ENCODE results near the gene JMY. TPM values are rescaled to one million over a fixed set of nuclear protein-coding genes. Genes with fewer than 3 reads are reported as not detected.

The JMY gene
- total and polyA plus RNA-seq, 2 experiments from 2014 or later = 2.0 to 11.7 TPM

- TF ChIP-seq EZH2 (IDR thresholded peaks at IDR 0.05; ENCODE audit: borderline replicate concordance) (no peak), EZH2phosphoT487 (IDR thresholded peaks at IDR 0.05; ENCODE audit: low read depth, severe bottlenecking, unreplicated experiment) (no peak), CTCF (IDR thresholded peaks at IDR 0.05; ENCODE audit: poor library complexity) (no peak)
- WGBS (ENCODE audit: low lambda C conversion rate, missing lambda C conversion rate) = 91% methylated on average over 3 of the region's 3 CpGs
Measured at GRCh38 chr5:79206541-79206940, 29.4 kb upstream of the JMY start.

DNA sequence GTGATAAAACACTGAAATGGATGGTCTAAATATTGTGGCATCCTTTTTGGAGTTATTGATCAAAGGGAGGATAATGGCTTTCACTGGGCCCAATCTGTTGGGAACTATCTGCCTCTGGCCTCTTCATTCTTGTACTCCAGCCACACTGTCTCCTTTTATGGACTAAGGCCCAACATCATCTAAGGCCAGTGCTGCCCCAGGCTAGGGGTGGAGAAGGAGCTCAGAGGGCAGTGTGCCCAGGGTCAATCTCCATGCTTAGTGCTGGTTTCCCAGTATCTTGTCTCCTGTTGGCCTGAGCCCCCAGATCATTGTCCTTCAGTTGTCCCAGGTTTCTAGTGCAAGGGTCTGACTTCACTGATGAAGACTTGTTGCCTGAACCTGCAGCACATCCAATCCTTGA is 26.4 kb upstream of the JMY start:
- H3K9me2 ChIP-seq (replicated peaks; ENCODE audit: insufficient read depth) = no peaks in the 10 kb centered on the region
- DNase-seq (ENCODE audit: low spot score) = no peak
- no peaks in the 10 kb centered on the region for H3K36me3 ChIP-seq (replicated peaks; ENCODE audit: insufficient read depth, low read depth)
- H3K4me1 ChIP-seq (ENCODE audit: insufficient read depth) = no peaks in the 10 kb centered on the region
- no peaks in the 10 kb centered on the region for H3K9me3 ChIP-seq (ENCODE audit: low read depth)
- H3K79me2 ChIP-seq = no peaks in the 10 kb centered on the region
- TF ChIP-seq EZH2phosphoT487 (IDR thresholded peaks at IDR 0.05; ENCODE audit: low read depth, severe bottlenecking, unreplicated experiment) (no peak), CTCF (IDR thresholded peaks at IDR 0.05; ENCODE audit: poor library complexity) (no peak), EZH2 (IDR thresholded peaks at IDR 0.05; ENCODE audit: borderline replicate concordance) (no peak)
- no peak overlapping the region for H3K4me3 ChIP-seq
- no peaks in the 10 kb centered on the region for H3K27me3 ChIP-seq
- H4K20me1 ChIP-seq (ENCODE audit: insufficient read depth, poor library complexity, severe bottlenecking) = no peaks in the 10 kb centered on the region
- H3K27ac ChIP-seq = no peak overlapping the region
- no peak overlapping the region for H3K4me2 ChIP-seq
- H2AFZ ChIP-seq = no peak overlapping the region

More at GRCh38 chr5:79206541-79206940, 29.4 kb upstream of the JMY start:
- Histone ChIP-seq H2AFZ (no peak overlapping the region), H3K4me2 (no peak overlapping the region), H4K20me1 (ENCODE audit: insufficient read depth, poor library complexity, severe bottlenecking) (no peaks in the 10 kb centered on the region), H3K79me2 (no peaks in the 10 kb centered on the region), H3K36me3 (replicated peaks; ENCODE audit: insufficient read depth, low read depth) (no peaks in the 10 kb centered on the region), H3K9me3 (ENCODE audit: low read depth) (no peaks in the 10 kb centered on the region), H3K27ac (no peak overlapping the region), H3K27me3 (no peaks in the 10 kb centered on the region), H3K4me3 (no peak overlapping the region), H3K4me1 (ENCODE audit: insufficient read depth) (no peaks in the 10 kb centered on the region), H3K9me2 (replicated peaks; ENCODE audit: insufficient read depth) (no peaks in the 10 kb centered on the region)
- no peak for DNase-seq (ENCODE audit: low spot score)

- Histone ChIP-seq H3K9me2 (replicated peaks; ENCODE audit: insufficient read depth) (no peaks in the 10 kb centered on the region), H3K4me3 (no peak overlapping the region), H3K79me2 (no peaks in the 10 kb centered on the region), H3K27me3 (no peaks in the 10 kb centered on the region), H2AFZ (no peak overlapping the region), H3K9me3 (ENCODE audit: low read depth) (no peaks in the 10 kb centered on the region), H3K36me3 (replicated peaks; ENCODE audit: insufficient read depth, low read depth) (no peaks in the 10 kb centered on the region), H3K4me1 (ENCODE audit: insufficient read depth) (no peaks in the 10 kb centered on the region), H3K27ac (no peak overlapping the region), H4K20me1 (ENCODE audit: insufficient read depth, poor library complexity, severe bottlenecking) (no peaks in the 10 kb centered on the region), H3K4me2 (no peak overlapping the region)
- 89% methylated on average over 4 of the region's 4 CpGs for WGBS (ENCODE audit: low lambda C conversion rate, missing lambda C conversion rate)
- TF ChIP-seq EZH2 (IDR thresholded peaks at IDR 0.05; ENCODE audit: borderline replicate concordance) (no peak), EZH2phosphoT487 (IDR thresholded peaks at IDR 0.05; ENCODE audit: low read depth, severe bottlenecking, unreplicated experiment) (no peak)
- no peak for DNase-seq (ENCODE audit: low spot score)
Measured at GRCh38 chr5:79224286-79224984, 11.5 kb upstream of the JMY start.

DNA sequence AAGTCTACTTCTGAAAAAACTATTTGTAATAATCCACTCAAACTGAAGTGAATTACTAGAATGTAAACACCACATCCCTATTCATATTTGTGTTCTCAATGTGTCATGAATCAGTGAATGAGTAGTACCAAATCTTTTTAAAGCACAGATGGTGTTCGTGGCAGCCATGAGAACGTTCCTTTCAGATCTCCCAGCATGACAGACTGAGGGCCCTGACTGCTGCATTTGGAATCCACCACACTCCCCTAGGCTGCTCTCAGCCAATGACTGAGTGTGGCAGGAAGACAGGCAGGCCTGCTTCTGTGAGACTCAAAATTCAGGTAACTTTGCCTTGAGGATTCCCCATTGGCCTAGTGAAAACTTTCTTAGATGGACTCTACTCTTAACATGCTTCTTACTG is 10.9 kb upstream of the JMY start:
- DNase-seq (ENCODE audit: low spot score) = no peak
- H4K20me1 ChIP-seq (ENCODE audit: insufficient read depth, poor library complexity, severe bottlenecking) = no peaks in the 10 kb centered on the region
- 73% methylated on average over 2 of the region's 2 CpGs for WGBS (ENCODE audit: low lambda C conversion rate, missing lambda C conversion rate)
- H3K27ac ChIP-seq = no peak overlapping the region
- H3K4me3 ChIP-seq = no peak overlapping the region
- H3K9me2 ChIP-seq (replicated peaks; ENCODE audit: insufficient read depth) = no peaks in the 10 kb centered on the region
- H3K4me2 ChIP-seq = no peak overlapping the region
- no peaks in the 10 kb centered on the region for H3K4me1 ChIP-seq (ENCODE audit: insufficient read depth)
- no peaks in the 10 kb centered on the region for H3K27me3 ChIP-seq
- no peaks in the 10 kb centered on the region for H3K79me2 ChIP-seq
- no peak overlapping the region for H2AFZ ChIP-seq
- H3K9me3 ChIP-seq (ENCODE audit: low read depth) = no peaks in the 10 kb centered on the region
- TF ChIP-seq EZH2phosphoT487 (IDR thresholded peaks at IDR 0.05; ENCODE audit: low read depth, severe bottlenecking, unreplicated experiment) (no peak), EZH2 (IDR thresholded peaks at IDR 0.05; ENCODE audit: borderline replicate concordance) (no peak), CTCF (IDR thresholded peaks at IDR 0.05; ENCODE audit: poor library complexity) (no peak)
- no peaks in the 10 kb centered on the region for H3K36me3 ChIP-seq (replicated peaks; ENCODE audit: insufficient read depth, low read depth)
